Aorta (tissue), 5 donors: Measurements from ENCODE around the gene NR6A1. TPM values are rescaled to one million over a fixed set of nuclear protein-coding genes. Genes with fewer than 3 reads are reported as not detected.

Experiments used
- ATAC-seq: fragments of 200-7000 bp; cut with Tn5 transposase; one replicate; pipeline ENCODE4 v1.9.1; 2022; ENCODE audit warnings: moderate library complexity; ENCODE audit not compliant: low FRiP score
- DNase-seq, 2 donors: peaks; one replicate each; pipeline ENCODE4 v3.0.0-alpha.2; 2020
- H3K27ac ChIP-seq, 2 donors: one replicate each; pipeline ENCODE4 v1.5.1; 2013; ENCODE audit warnings: low read length in 2 of 2, mild to moderate bottlenecking in 2 of 2, moderate library complexity in 2 of 2, control low read depth in 1 of 2, inconsistent platforms in 1 of 2, low read depth in 1 of 2
- H3K27me3 ChIP-seq, 2 donors: one replicate each; pipeline ENCODE4 v1.6.1; 2013; ENCODE audit warnings: control low read depth in 1 of 2, low read length in 1 of 2, mild to moderate bottlenecking in 1 of 2, moderate library complexity in 1 of 2; ENCODE audit not compliant: insufficient read depth in 2 of 2, control insufficient read depth in 1 of 2
- H3K36me3 ChIP-seq, 2 donors: one replicate each; pipeline ENCODE4 v1.6.1; 2013; ENCODE audit warnings: control low read depth in 1 of 2, low read length in 1 of 2, mild to moderate bottlenecking in 1 of 2; ENCODE audit not compliant: insufficient read depth in 2 of 2, control insufficient read depth in 1 of 2
- H3K4me1 ChIP-seq, 2 donors: one replicate each; pipeline ENCODE4 v1.6.1; 2013; ENCODE audit warnings: low read length in 2 of 2, control low read depth in 1 of 2, mild to moderate bottlenecking in 1 of 2, moderate library complexity in 1 of 2; ENCODE audit not compliant: insufficient read depth in 2 of 2, control insufficient read depth in 1 of 2
- H3K4me3 ChIP-seq, 2 donors: one replicate each; pipeline ENCODE4 v1.5.1; 2013; ENCODE audit warnings: low read length in 2 of 2, control low read depth in 1 of 2, mild to moderate bottlenecking in 1 of 2
- H3K9me3 ChIP-seq: one replicate; pipeline ENCODE4 v1.6.1; 2013; ENCODE audit warnings: mild to moderate bottlenecking, low read length; ENCODE audit not compliant: control insufficient read depth
- WGBS, 2 donors: extraction: QIAGEN DNeasy Blood & Tissue Kit; methylation state at CpG; one replicate each; pipeline ENCODE4 v1.1.7; 2013; 5-methylcytosine and 5-hydroxymethylcytosine counted together
- intact Hi-C, 2 donors: fragments of 100-400 bp; cut with DNase I; formaldehyde crosslinking; loops; one replicate each; pipeline versions ENCODE4 v1.14.2 to v1.15.0; 2022
- polyA plus RNA-seq, 2 donors: library from polyadenylated mRNA; stranded (reverse); fragments of 200-250 nt; gene quantifications; one replicate each; pipeline ENCODE4 v1.2.3, GENCODE V29; 2013
- total RNA-seq, 2 donors: library from RNA; stranded (reverse); fragmentation: NEBNext Ultra II Directional; extraction: Animal tissue kit (Norgen Biotek cat#: 25700); gene quantifications; one replicate each; pipeline ENCODE4 v1.2.1, GENCODE V29; 2021
- donor health status: healthy with polysubstance abuse.
- donor health status: Bipolar disorder and iron deficiency.
- donor health status: DM: no; HTN: no; CAD: no.
- donor health status: DM: no; HTN: no; CAD: no.
- donor health status: DM: yes; HTN: yes; CAD: no.

Gene NR6A1
- total and polyA plus RNA-seq, 4 donors, result 0.26 to 1.6 (median 0.46) TPM

DNA sequence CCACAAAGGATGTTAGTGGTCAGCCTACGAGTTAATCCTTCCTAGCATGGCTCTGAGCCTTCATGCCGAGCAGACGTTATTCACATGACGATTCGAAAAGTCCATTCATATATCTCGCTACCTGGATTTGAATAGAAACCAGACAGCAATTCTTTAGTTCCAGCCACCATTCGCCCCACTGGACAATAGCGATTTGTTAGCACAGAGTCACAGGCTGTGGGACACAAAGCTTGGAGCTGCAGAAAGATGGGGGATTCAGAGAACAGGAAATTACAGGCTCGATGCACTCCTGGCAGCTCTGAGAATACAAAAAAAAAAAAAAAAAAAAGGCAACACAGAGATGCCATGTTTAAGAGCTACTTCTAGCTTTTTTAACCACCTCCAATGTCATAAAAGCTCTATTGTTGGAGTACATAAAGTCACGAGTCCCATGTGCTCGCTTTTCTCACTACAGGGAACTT is 110.7 kb downstream of the NR6A1 start:
- Histone ChIP-seq H3K36me3 (no peaks in the 10 kb centered on the region), H3K27ac (no peak overlapping the region), H3K9me3 (no peaks in the 10 kb centered on the region), H3K4me3 (peak overlapping the region; percentile 89 to 94), H3K4me1 (no peaks in the 10 kb centered on the region), H3K27me3 (no peaks in the 10 kb centered on the region)
- no peak for DNase-seq
- no peak for ATAC-seq
- intact Hi-C loops, result loop anchor here in 1 of 2 donors (5.0 kb wide), 1 partner anchor 52 kb away; no protein-coding TSS in a partner anchor
- 1% methylated on average over 11 of the region's 11 CpGs for WGBS, 2 donors

DNA sequence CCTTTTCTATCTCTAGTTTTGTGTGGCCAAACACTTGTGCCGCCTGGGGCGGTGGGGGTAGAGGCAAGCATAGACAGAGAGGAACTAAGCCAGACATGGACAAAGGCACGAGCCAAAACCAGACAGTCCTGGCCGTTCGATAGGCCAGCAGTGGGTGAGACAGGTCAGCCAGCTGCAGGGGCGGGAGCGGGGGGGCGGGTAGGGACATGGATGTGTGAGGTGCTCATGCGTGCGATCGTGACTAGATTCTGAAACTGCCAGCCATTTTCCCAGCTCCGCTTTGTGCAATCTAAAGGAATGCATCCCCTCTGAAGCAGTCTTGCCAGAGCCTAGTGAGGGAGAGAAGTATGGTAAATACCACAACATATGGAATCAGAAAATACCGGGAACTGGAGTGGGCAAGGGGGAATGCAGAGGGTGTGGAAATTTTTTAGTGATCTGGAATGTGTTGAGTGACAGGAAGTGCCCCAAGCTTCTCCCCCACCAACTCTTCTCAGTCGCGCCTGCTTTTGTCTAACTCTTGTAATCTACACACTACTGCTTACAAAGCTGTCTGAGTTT is 111.9 kb downstream of the NR6A1 start:
- intact Hi-C loops, result no loop called here
- no peaks in the 10 kb centered on the region for H3K36me3 ChIP-seq
- WGBS, 2 donors, result 1% methylated on average over 15 of the region's 15 CpGs
- ATAC-seq, result peak; percentile 82
- H3K27ac ChIP-seq, result peak overlapping the region in 1 of 2 donors; percentile 34
- no peaks in the 10 kb centered on the region for H3K27me3 ChIP-seq
- H3K4me3 ChIP-seq, result peak overlapping the region; percentile 89 to 94
- H3K4me1 ChIP-seq, result no peaks in the 10 kb centered on the region
- DNase-seq, result peak; percentile 86 to 88
- H3K9me3 ChIP-seq, result no peaks in the 10 kb centered on the region

DNA sequence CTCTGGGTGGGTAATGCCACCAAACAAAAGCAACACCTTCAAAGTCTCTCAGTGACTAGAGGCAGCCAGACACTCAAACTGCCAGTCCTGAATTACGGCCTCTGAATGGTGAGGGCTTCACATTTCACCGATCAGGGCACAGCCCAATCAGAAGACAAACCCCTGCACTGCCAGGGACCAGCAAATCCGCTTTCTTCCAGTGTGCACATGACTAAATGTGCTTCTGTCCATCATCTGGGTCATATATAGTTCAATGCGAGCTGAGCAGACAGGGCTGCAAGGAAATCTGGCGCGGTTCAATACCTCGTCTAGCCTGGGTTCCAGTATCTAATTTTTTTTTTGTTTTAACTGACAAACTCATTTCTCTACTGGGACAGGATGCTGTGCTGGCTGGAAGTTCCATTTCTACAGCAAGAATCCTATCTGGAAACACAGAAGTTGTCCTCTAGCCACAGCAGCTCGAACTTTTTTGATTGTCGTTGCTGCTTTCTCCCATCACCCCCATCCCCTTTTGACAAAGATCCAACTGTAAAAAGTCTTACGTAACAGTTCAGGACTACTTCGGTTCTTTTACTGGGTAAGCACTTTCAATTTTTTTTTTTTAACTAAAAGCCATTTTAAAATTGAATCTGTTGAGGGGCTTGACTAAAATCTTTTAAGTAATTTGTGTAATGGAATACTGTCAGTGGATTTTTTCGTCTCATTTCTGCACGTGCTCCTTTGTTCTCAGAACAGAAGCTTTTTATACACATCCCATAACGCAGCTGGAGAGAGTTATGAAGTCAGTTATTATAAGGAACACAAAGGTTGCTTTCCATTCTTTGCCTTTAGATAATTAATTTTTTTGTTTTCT is 112.7 kb downstream of the NR6A1 start:
- no peaks in the 10 kb centered on the region for H3K36me3 ChIP-seq
- H3K27ac ChIP-seq, result peak overlapping the region in 1 of 2 donors; percentile 67
- H3K4me1 ChIP-seq, result no peaks in the 10 kb centered on the region
- H3K4me3 ChIP-seq, result peak overlapping the region; percentile 89 to 94
- H3K27me3 ChIP-seq, result no peaks in the 10 kb centered on the region
- H3K9me3 ChIP-seq, result no peaks in the 10 kb centered on the region
- WGBS, 2 donors, result 1% methylated on average over 14 of the region's 14 CpGs
- peak; percentile 78 for DNase-seq
- ATAC-seq, result peak; percentile 91
- intact Hi-C loops, result no loop called here

DNA sequence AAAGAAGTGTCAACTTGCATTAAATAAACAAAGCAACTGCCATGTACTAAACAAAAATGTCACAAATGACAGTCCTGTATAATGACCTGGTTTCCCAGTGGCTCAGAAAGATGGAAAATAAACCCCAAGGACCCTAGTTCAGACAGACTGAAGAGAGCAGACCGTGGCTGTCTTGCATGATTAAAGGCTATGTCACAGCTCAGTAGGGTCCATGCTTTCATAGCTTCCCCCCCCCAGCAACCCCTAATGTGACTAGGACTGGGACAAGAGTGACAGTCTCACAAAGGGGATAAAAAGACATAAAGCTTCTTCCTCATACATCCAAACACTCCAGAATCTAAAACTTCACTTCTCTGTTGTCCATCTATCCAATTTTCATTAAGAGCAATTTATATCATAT is 113.6 kb downstream of the NR6A1 start:
- ATAC-seq (no peak), DNase-seq (no peak)
- H3K4me3 ChIP-seq, result no peak overlapping the region
- H3K27me3 ChIP-seq, result no peaks in the 10 kb centered on the region
- H3K4me1 ChIP-seq, result no peaks in the 10 kb centered on the region
- WGBS, 2 donors, result 55 to 63% methylated on average over 1 of the region's 1 CpG
- H3K9me3 ChIP-seq, result no peaks in the 10 kb centered on the region
- intact Hi-C loops, result no loop called here
- no peak overlapping the region for H3K27ac ChIP-seq
- H3K36me3 ChIP-seq, result no peaks in the 10 kb centered on the region

DNA sequence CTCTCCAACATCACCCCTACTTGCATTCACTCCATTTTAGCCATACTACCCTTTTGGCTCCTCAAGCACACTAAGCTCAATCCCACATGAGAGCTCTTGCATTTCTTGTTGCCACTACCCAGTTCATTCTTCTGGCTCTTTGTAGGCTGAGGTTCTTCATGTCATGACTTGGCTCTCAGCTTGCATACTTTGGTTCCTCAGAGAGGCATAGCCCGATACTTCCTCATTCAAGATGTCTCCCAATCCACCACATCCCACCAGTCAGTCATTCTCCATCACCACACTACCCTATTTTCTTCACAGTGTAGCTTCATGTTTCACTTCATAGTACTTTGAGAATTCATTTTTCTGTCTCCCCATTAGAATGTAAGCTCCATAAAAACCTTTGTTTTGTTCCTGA is 116.7 kb downstream of the NR6A1 start:
- Histone ChIP-seq H3K4me3 (no peak overlapping the region), H3K36me3 (no peaks in the 10 kb centered on the region), H3K9me3 (no peaks in the 10 kb centered on the region), H3K27me3 (no peaks in the 10 kb centered on the region), H3K27ac (no peak overlapping the region), H3K4me1 (peaks cover 0 to 7% of the 10 kb centered on the region in 2 donors)
- intact Hi-C loops, result loop anchor here in 1 of 2 donors (5.0 kb wide), 1 partner anchor 113 kb away; no protein-coding TSS in a partner anchor
- 87 to 96% methylated on average over 1 of the region's 1 CpG for WGBS, 2 donors
- DNase-seq (no peak), ATAC-seq (no peak)

DNA sequence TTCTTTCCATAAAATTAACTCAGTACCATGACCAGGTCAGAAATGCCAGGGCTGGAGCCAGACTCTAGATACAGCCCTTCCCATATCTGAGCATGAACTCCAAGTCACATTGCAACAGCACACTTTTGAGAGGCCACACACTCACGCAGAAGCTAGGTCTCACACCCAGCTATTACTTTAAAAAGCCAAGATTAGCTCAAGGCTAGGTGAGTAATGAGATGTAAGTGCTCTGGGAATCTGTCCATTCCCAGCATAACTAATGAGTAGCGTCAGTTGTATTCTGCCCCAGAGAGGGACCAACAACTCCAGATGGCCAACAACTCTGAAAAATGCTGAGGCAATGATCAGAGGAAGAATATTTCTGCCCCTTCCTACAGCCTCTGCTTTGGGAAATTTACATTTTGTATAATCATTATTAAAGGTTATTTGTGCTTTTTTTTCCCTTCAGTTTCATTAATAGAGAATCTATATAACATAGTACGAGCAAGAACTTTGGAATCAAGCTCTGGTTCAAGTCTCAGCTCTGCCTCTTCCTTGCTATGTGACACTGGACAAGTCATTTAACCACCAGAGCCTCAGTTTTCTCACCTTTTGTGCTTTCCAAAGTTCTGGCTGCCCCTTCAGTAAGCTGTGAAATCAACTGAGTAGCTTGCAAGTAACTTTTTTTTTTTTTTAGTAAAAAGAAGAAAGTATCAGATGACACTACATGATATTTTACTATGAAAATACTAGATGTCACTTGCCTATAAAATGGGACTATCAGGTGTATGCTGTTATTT is 118.3 kb downstream of the NR6A1 start:
- Histone ChIP-seq H3K27me3 (no peaks in the 10 kb centered on the region), H3K36me3 (no peaks in the 10 kb centered on the region), H3K27ac (no peak overlapping the region), H3K9me3 (no peaks in the 10 kb centered on the region), H3K4me1 (peaks cover 0 to 7% of the 10 kb centered on the region in 2 donors), H3K4me3 (no peak overlapping the region)
- DNase-seq (no peak), ATAC-seq (no peak)
- intact Hi-C loops, result loop anchor here in 1 of 2 donors (5.0 kb wide), 1 partner anchor 114 kb away; no protein-coding TSS in a partner anchor
- 48 to 49% methylated on average over 3 of the region's 3 CpGs for WGBS, 2 donors

DNA sequence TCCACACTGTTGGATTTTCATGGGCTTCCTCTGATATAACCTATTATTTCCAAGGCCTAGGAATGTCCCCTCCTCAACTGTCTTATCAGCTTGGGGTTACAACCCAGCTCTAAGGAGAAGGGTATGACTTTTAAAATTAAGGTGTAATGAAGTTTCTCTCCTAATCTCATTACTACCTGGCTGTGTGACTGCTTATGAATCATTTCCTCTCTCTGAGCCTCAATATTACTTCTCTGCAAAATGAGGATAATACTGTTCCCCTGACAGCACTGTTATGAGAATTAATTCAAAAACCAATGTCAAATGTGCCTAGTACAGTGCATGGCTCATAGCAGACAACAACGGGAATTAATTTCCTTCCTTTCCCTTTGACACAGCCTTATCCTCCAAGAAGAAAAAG is 118.9 kb downstream of the NR6A1 start:
- Histone ChIP-seq H3K36me3 (no peaks in the 10 kb centered on the region), H3K9me3 (no peaks in the 10 kb centered on the region), H3K27me3 (no peaks in the 10 kb centered on the region), H3K27ac (no peak overlapping the region), H3K4me3 (no peak overlapping the region), H3K4me1 (peaks cover 0 to 7% of the 10 kb centered on the region in 2 donors)
- DNase-seq (no peak), ATAC-seq (no peak)
- intact Hi-C loops, result loop anchor here in 1 of 2 donors (5.0 kb wide), 1 partner anchor 115 kb away; no protein-coding TSS in a partner anchor
- WGBS, 2 donors, result 78 to 96% methylated on average over 1 of the region's 1 CpG

DNA sequence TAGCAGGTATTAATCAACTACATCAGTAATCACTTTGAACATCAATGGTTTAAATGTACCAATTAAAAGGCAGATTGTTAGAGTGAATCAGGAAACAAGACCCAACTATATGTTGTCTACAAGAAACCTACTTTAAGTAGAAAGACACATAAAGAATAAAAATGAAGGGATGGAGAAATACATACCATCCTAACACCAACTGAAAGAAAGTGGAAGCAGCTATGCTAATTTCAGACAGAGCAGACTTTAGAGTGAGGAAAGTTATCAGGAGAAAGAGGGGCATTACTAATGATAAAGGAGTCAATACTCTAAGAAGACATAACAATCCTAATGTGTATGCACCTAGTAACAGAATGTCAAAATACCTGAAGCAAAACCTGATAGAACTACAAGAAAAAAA is 125.8 kb downstream of the NR6A1 start:
- DNase-seq (no peak), ATAC-seq (no peak)
- Histone ChIP-seq H3K9me3 (no peaks in the 10 kb centered on the region), H3K27ac (no peak overlapping the region), H3K4me1 (no peaks in the 10 kb centered on the region), H3K4me3 (no peak overlapping the region), H3K36me3 (no peaks in the 10 kb centered on the region), H3K27me3 (no peaks in the 10 kb centered on the region)
- intact Hi-C loops, result no loop called here
